ENCODE data around the gene ITIH4.

DNA sequence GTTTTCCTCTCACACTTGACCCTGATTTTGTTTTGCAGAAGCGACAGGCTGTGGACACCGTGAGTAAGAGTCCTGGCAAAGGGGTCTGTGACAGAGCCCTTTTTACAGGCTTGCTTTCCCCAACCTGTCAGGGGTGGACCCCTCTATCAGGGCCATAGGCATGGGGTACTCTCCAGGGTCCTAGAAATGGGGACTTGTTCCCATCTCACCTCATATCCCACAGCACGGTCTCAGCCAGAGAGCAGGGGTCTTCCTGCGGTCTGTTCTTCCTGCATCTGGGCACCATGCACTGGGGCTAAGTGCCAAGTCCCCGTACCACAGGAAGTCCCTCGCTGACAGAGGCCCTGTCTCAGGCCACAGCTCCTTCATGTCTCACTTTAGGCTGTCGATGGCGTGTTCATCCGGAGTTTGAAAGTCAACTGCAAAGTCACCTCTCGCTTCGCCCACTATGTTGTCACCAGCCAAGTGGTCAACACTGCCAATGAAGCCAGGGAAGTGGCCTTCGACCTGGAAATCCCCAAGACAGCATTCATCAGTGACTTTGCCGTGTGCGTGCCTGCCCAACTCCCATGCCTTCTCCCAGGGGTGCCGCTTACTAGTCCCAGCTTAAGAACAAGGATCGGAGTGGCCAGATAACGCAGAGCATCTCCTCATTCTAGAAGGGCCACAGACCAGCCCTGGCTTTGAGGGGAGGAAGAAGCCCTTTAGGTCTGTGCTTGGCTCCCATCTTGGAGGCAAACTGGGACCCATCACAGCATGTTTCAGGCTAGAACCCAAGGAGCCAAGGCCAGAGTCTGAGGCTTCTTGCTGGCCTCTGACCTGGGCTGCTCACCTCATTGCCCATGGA, 52.3 kb downstream of the ITIH4 start:
- TF ChIP-seq KDM5A (IDR thresholded peaks at IDR 0.05; ENCODE audit: borderline replicate concordance, low read length) (no peak), SMC3 (IDR thresholded peaks at IDR 0.05; ENCODE audit: low read length) (no peak), XRCC5 (optimal IDR thresholded peaks at IDR 0.05; ENCODE audit: low read length) (no peak), RNF2 (conservative IDR thresholded peaks at IDR 0.05; ENCODE audit: low read depth) (no peak), MIER3 (CRISPR knock-in tag; IDR thresholded peaks at IDR 0.05; ENCODE audit: borderline replicate concordance) (no peak), CEBPB (IDR thresholded peaks at IDR 0.05; ENCODE audit: borderline replicate concordance, low read depth, low read length) (no peak), RAD51 (IDR thresholded peaks at IDR 0.05; ENCODE audit: borderline replicate concordance) (no peak)
- TF ChIP-seq, protein P1, sequence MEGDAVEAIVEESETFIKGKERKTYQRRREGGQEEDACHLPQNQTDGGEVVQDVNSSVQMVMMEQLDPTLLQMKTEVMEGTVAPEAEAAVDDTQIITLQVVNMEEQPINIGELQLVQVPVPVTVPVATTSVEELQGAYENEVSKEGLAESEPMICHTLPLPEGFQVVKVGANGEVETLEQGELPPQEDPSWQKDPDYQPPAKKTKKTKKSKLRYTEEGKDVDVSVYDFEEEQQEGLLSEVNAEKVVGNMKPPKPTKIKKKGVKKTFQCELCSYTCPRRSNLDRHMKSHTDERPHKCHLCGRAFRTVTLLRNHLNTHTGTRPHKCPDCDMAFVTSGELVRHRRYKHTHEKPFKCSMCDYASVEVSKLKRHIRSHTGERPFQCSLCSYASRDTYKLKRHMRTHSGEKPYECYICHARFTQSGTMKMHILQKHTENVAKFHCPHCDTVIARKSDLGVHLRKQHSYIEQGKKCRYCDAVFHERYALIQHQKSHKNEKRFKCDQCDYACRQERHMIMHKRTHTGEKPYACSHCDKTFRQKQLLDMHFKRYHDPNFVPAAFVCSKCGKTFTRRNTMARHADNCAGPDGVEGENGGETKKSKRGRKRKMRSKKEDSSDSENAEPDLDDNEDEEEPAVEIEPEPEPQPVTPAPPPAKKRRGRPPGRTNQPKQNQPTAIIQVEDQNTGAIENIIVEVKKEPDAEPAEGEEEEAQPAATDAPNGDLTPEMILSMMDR (CRISPR knock-in tag; IDR thresholded peaks at IDR 0.05): no peak

Data from HepG2 (cell line).